Common myeloid progenitor, CD34-positive (primary cell): ENCODE data around the gene SYNPO2.

ENCODE experiments used
- CTCF ChIA-PET: fragments of 350-600 bp; sonication (Branson Sonifier 250); formaldehyde crosslinking; loops from one replicate; lab custom pipeline; 2021; ENCODE audit warnings: antibody characterized with exemption; lab: Charles Lee
- POLR2A ChIA-PET: fragments of 350-600 bp; sonication (Branson Sonifier 250); formaldehyde crosslinking; loops from one replicate; lab custom pipeline; 2021; ENCODE audit warnings: antibody characterized with exemption; lab: Charles Lee
- DNase-seq, 3 donors: peaks; one replicate each; pipeline versions ENCODE4 v3.0.0 to v3.0.0-alpha.2; 2013
- H3K27ac ChIP-seq, 2 experiments: 1 replicate in 1 of 2; 2 replicates in 1 of 2; pipeline ENCODE4 v1.7.0; 2013; ENCODE audit warnings: inconsistent platforms in 2 of 2, low read length in 2 of 2, mild to moderate bottlenecking in 2 of 2, low read depth in 1 of 2, moderate library complexity in 1 of 2; ENCODE audit not compliant: severe bottlenecking in 2 of 2, insufficient read depth in 1 of 2, poor library complexity in 1 of 2
- H3K27me3 ChIP-seq, 5 experiments: replicated peaks in 2 of 5; 1 replicate in 3 of 5; 2 replicates in 2 of 5; pipeline versions ENCODE4 v1.6.1 to v1.7.0; 2013; ENCODE audit warnings: low read length in 4 of 5, mild to moderate bottlenecking in 2 of 5, moderate library complexity in 2 of 5, inconsistent platforms in 1 of 5; ENCODE audit not compliant: insufficient read depth in 5 of 5, control insufficient read depth in 4 of 5
- H3K36me3 ChIP-seq, 4 experiments: 1 replicate in 2 of 4; 2 replicates in 2 of 4; pipeline versions ENCODE4 v1.6.1 to v1.7.0; 2013; ENCODE audit warnings: low read length in 3 of 4, control low read depth in 1 of 4, mild to moderate bottlenecking in 1 of 4; ENCODE audit not compliant: control insufficient read depth in 4 of 4, insufficient read depth in 4 of 4
- H3K4me1 ChIP-seq, 4 experiments: 1 replicate in 3 of 4; 2 replicates in 1 of 4; pipeline versions ENCODE4 v1.6.1 to v1.7.1; 2013; ENCODE audit warnings: low read length in 3 of 4, mild to moderate bottlenecking in 3 of 4, control low read depth in 1 of 4, inconsistent platforms in 1 of 4, moderate library complexity in 1 of 4; ENCODE audit not compliant: control insufficient read depth in 4 of 4, insufficient read depth in 4 of 4; ENCODE audit errors: control extremely low read depth in 1 of 4
- H3K4me3 ChIP-seq, 7 experiments: 1 replicate in 4 of 7; 2 replicates in 3 of 7; pipeline versions ENCODE4 v1.5.1 to v1.7.0; 2013; ENCODE audit warnings: mild to moderate bottlenecking in 7 of 7, low read length in 6 of 7, moderate library complexity in 6 of 7, inconsistent platforms in 2 of 7, low read depth in 2 of 7, control low read depth in 1 of 7; ENCODE audit not compliant: insufficient read depth in 4 of 7, control insufficient read depth in 1 of 7; ENCODE audit errors: extremely low read depth in 1 of 7
- H3K9me3 ChIP-seq, 5 experiments: 1 replicate in 4 of 5; 2 replicates in 1 of 5; pipeline versions ENCODE4 v1.6.1 to v1.7.1; 2013; ENCODE audit warnings: low read length in 4 of 5, mild to moderate bottlenecking in 2 of 5, inconsistent platforms in 1 of 5, low read depth in 1 of 5, moderate library complexity in 1 of 5; ENCODE audit not compliant: control insufficient read depth in 4 of 5, insufficient read depth in 2 of 5; ENCODE audit errors: control extremely low read depth in 1 of 5
- WGBS: methylation state at CpG from one replicate; pipeline ENCODE4 v1.1.5; 2013; ENCODE audit not compliant: insufficient coverage; 5-methylcytosine and 5-hydroxymethylcytosine counted together

SYNPO2 gene

GRCh38 chr4:118985170-118986000 is 96.7 kb downstream of the SYNPO2 start:
- no peaks in the 10 kb centered on the region for H3K36me3 ChIP-seq
- H3K4me3 ChIP-seq, result no peak overlapping the region
- H3K9me3 ChIP-seq, result no peaks in the 10 kb centered on the region
- no peaks in the 10 kb centered on the region for H3K27me3 ChIP-seq
- H3K27ac ChIP-seq, result no peak overlapping the region
- WGBS, result 100% methylated on average over 2 of the region's 5 CpGs
- CTCF ChIA-PET, result interaction anchor here (1.4 kb wide), 1 partner anchor 17 kb away, joined by 4 read pairs; no protein-coding TSS in a partner anchor
- DNase-seq, result no peak
- no peaks in the 10 kb centered on the region for H3K4me1 ChIP-seq
- POLR2A ChIA-PET, result no interaction called here

DNA sequence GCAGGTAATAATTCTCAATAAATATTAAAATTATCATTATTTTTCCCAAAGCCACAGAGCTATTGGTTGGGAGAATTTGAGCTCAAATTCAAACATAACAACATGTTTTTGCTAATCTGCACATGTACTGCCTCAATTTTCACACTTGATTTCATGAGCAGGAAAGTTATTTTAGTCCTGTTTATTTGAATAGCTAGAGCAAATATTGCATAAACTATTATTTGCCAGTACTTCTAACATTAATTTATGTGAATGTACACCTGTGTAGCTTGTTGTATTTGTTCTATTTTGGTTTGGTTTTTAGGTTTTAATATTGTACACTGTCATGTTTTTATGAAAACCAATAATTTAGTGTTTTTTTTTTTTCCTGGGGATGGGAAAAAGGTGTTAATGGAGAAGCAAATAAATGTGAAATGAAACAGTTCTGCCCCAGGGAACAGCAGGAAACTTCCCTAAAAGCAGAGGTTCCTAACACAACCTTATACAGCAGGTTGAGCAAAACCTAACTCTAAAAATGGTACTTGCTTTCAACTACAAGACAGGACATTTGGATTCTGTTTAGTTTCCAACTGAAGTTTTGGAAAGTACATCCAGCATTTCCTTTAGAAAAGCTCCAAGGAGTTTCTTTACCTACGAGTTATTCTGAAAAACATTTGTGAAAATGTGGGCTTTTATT is 99.4 kb downstream of the SYNPO2 start:
- CTCF ChIA-PET, result interaction anchor here (0.9 to 2.5 kb wide), 2 partner anchors 8 to 56 kb away, joined by 3 to 10 read pairs; no protein-coding TSS in a partner anchor
- no peaks in the 10 kb centered on the region for H3K9me3 ChIP-seq
- H3K27me3 ChIP-seq, result no peaks in the 10 kb centered on the region
- no peak for DNase-seq
- WGBS, result no CpG with 5 or more reads among the region's 1 CpG
- no peaks in the 10 kb centered on the region for H3K36me3 ChIP-seq
- H3K4me1 ChIP-seq, result no peaks in the 10 kb centered on the region
- H3K27ac ChIP-seq, result no peak overlapping the region
- H3K4me3 ChIP-seq, result no peak overlapping the region
- POLR2A ChIA-PET, result no interaction called here

DNA sequence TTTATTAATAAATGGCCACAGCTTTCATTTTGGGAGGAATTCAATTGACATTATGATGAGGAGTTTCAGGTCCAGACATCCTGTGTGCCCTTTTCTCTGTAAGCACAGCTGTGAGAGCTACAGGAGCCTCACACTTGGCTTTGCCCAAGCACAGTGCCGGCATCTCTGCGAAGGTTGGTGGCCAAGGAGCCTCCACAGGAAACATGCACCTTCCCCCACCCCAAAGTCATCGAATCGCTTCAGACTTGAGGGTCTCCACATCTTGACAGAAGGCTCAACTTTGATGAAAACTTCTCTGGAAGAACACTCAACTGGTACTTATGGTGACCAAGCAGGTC is 100.0 kb downstream of the SYNPO2 start:
- Histone ChIP-seq H3K9me3 (no peaks in the 10 kb centered on the region), H3K4me1 (no peaks in the 10 kb centered on the region), H3K36me3 (no peaks in the 10 kb centered on the region), H3K27ac (no peak overlapping the region), H3K4me3 (no peak overlapping the region), H3K27me3 (no peaks in the 10 kb centered on the region)
- ChIA-PET POLR2A (no interaction called here), CTCF (interaction anchor here (1.0 to 2.5 kb wide), 2 partner anchors 8 to 310 kb away, joined by 3 to 10 read pairs; no protein-coding TSS in a partner anchor)
- 89% methylated on average over 4 of the region's 4 CpGs for WGBS
- DNase-seq, result no peak

DNA sequence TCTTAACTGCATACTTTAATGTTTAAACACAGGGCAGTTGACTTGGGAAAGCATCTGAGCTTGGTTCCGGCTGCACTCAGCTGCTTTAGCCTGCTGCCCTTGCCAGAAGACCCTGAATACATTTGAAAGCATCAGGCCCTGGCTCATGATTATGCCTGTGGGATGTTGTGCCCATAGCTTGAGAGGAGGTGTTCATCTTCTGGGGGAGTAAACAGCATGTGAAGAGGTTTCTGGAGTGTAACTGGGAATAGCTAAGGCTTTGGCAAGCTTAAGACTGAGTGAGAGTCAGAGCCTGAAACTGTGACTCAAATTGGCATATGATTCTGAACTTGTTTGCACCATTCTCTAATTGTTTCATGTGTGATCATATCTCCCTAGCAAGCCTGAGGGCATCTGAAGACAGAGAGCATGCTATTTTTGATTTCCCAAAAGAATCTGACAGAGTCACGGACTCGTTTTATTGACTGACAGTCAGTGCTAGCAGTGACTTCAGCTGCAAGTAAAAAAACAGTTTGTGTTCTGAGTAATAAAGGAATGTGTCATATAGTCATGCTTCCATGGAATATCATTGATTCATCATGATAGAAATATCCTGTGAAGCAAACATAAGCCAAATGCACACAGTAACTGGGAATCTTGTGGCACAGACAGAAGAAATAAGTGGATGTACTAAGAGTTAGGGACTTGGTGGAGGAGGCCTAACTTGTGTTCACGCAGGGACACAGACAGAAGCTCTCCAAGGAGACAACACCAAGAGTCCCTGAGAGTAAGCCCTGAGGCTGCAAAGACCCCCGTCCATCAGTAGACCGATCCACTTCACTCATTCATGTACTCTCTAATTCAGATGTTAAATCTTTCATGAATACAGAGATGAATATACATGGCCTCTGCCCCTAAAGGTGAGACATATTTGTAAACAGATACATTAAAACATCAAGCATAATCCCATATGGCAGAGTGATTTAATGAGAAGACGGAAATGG is 100.7 kb downstream of the SYNPO2 start:
- Histone ChIP-seq H3K27me3 (no peaks in the 10 kb centered on the region), H3K36me3 (no peaks in the 10 kb centered on the region), H3K4me3 (no peak overlapping the region), H3K4me1 (no peaks in the 10 kb centered on the region), H3K27ac (no peak overlapping the region), H3K9me3 (no peaks in the 10 kb centered on the region)
- CTCF ChIA-PET, result interaction anchor here (1.0 to 2.5 kb wide), 2 partner anchors 9 to 309 kb away, joined by 3 to 10 read pairs; no protein-coding TSS in a partner anchor
- WGBS, result 95% methylated on average over 3 of the region's 7 CpGs
- POLR2A ChIA-PET, result no interaction called here
- no peak for DNase-seq

GRCh38 chr4:118991686-118992085 is 103.0 kb downstream of the SYNPO2 start:
- Histone ChIP-seq H3K27ac (no peak overlapping the region), H3K4me1 (no peaks in the 10 kb centered on the region), H3K36me3 (no peaks in the 10 kb centered on the region), H3K4me3 (no peak overlapping the region), H3K9me3 (no peaks in the 10 kb centered on the region), H3K27me3 (no peaks in the 10 kb centered on the region)
- no peak for DNase-seq
- ChIA-PET CTCF (no interaction called here), POLR2A (no interaction called here)
- WGBS, result 87% methylated on average over 5 of the region's 5 CpGs

DNA sequence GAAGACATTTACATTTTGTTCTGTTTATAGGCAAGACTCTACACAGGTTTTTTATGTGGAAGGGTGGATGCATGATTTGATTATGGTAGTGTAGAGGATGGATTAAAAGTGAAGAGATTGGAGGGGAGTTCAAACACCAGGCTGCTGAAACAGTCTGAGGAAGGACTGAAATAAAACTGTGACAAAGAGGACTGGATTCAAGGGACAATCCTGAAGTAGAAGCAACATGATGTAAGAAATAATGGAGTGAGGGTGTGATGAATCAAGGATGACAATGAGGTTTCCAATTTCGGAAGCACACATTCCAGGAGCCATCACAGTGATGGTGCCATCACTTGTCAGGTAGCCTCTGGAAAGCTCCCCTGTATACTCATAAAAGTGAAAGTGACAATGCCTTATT is 103.5 kb downstream of the SYNPO2 start:
- Histone ChIP-seq H3K36me3 (no peaks in the 10 kb centered on the region), H3K27me3 (no peaks in the 10 kb centered on the region), H3K9me3 (no peaks in the 10 kb centered on the region), H3K27ac (no peak overlapping the region), H3K4me3 (no peak overlapping the region), H3K4me1 (no peaks in the 10 kb centered on the region)
- POLR2A ChIA-PET, result no interaction called here
- WGBS, result 82% methylated on average over 1 of the region's 1 CpG
- CTCF ChIA-PET, result no interaction called here
- DNase-seq, result no peak
